EL (cell line): ENCODE results near the gene CXCR1.
A peak's percentile ranks its signal among the peaks of the same experiment; 100 is the strongest.
"Not testable (repeated sequence)": the region's sequence is repeated elsewhere in the genome, so short reads cannot be mapped to it uniquely, and the experiment has no call there.

Source experiments
- DNase-seq: peaks from one replicate; pipeline ENCODE4 v3.0.0-alpha.2; 2016

CXCR1 gene

DNA sequence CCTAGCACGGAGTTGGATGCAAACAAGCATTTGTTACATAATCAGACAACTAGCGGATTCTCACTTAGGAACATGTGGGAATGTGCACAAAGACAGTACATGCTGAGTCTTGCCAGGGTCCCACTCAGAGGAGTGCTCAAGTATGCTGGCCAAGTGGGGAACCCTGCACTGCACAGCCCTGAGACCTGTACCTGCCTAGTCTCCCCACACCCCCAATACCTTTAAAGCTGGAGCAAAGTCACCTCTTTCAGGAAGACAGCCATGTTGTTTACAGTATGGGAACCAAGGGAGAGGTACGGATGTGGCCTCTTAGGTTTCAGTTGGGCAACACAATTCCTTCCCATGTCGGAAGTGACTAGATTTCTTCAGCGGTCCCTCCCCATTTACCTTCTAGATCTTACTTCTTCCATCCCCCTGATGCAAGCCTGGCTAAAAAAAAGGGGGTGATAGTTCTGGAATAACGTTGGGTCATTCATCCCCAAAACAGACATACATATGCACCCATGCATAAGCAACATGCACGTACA lies 10.7 kb downstream of the CXCR1 start:
- DNase-seq, result no peak

DNA sequence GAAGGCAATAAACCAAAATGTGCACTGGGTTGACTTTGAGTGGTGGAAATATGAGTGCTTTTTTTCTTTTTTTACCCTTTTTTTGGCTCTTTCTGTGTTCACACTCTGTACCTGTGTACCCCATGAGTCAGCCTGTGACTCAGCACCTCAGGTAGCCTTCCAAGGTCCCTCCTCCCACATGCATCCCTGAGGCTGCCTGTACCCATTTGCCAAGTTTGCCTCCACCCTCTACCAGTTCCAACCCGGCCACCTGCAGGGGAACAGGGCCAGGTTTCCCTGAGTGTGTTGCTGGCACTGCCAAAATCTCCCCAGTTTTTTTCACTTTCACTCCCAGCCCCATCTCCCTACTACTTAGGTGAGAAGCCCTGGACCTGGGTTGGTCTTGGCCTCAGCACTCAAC lies 14.0 kb downstream of the CXCR1 start:
- DNase-seq, result no peak

DNA sequence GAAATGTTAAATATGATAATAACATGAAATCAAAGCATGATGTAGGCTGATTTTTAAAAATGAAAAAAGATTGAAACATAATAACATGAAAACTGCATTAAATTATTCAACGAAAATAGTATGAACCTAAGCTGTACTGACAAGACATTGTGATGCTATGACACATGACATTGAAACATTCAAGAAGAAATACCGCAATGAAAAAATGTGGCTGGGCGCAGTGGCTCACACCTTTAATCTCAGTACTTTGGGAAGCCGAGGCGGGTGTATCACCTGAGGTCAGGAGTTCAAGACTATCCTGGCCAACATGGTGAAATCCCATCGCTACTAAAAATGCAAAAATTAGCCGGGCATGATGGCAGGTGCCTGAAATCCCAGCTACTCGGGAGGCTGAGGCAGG lies 14.6 kb downstream of the CXCR1 start:
- no peak for DNase-seq

DNA sequence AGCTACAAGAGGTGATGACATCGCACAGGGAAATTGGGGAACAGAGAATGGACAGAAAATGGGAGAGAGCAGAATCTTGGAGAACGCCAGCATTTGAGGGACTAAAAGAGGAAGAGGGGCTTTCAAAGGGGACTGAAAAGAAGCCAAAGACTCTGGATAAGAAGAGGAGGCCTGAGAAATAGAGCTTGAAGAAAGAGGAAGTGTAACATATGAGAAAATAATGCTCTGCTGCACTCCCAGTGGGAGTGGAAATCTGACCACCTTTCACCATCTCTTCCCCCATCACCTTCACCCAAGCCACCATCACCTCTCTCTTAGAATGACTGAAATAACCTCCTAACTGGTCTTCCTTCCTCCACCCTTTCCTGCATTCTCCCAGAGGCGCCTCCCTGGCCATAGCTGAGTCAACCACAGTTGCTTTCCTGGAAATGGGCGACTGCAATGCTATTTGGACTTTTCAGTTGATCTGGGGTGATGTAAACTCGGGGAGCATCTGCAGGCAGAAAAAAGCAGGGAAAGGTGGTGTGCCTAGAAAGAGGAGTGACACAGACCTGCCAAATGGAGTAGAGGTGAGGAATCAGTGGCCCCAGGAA lies 16.8 kb downstream of the CXCR1 start:
- no peak for DNase-seq

DNA sequence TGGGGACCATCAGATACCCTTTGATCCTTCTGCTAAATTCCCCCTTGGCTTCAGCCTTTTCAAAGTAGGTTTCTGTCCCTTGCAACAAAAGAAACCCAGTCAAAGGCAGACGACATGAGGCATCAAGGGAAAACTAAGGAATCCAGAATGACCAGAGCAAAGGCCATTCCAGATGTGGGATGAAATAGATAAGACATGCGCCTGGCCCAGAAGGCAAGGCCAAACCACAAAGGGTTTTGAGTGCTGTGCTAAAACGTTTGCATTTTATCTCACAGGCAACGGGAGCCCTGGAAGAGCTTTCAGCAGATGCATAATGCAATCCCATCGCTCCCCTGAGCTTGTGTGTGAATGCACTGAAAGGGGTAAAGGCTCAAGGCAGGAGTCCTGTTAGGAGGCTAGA lies 17.7 kb downstream of the CXCR1 start:
- DNase-seq, result no peak

DNA sequence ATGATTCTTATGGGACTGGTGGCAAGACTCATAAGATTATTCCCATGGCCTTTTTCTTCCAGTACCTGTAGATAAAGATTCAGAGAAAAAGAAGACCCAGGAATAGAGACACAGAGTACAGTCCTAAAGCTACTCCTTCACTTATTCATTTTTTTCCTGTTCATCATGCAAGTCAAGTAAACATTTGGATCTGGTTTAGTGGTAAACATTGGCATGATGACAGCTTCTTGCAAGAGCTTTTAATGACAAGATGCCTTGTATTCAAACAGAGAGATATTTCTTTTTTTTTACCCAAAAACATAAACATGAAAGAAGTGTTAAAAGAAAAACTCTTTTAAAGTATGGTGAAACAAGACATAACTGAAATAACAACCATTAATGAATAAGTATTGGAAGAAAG lies 20.7 kb downstream of the CXCR1 start:
- no peak for DNase-seq

DNA sequence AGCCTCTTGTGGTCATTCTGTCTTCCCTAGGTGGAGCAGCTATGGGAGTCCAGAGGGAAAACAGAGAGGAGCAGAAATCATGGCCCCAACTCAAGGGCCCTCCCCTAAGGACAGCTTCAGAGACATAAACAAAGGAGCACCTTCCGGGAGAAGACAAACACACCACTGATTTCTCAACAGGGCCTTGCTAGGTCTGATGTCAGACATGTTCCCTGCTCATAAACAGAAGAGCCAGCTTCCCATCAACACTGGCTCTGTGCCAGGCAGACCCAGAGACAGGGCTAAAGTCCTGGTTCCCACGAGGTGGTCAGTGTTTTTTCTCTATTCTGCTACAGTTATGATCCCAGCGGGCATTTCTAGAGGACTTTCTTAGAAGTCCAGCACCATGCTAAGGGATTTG lies 21.6 kb downstream of the CXCR1 start:
- no peak for DNase-seq

DNA sequence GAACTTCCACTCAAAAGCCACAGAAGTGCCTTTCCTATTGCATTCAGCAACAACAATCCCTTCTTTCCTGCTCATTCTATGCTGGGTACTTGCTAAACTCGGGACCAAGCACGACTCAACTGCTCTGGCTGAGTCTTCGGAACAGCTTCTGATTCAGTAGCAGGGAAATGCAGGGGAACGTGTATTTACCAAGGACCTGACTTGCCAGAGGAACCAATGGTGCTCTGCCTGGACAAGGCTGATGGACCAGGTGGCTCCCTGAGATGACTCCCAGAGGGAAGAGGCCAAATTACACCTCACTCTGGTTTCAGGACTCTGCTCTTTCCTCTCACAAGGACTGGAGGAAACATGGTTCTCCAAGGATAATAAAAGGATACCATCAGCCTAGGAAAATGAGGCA lies 28.7 kb downstream of the CXCR1 start:
- DNase-seq, result no peak

DNA sequence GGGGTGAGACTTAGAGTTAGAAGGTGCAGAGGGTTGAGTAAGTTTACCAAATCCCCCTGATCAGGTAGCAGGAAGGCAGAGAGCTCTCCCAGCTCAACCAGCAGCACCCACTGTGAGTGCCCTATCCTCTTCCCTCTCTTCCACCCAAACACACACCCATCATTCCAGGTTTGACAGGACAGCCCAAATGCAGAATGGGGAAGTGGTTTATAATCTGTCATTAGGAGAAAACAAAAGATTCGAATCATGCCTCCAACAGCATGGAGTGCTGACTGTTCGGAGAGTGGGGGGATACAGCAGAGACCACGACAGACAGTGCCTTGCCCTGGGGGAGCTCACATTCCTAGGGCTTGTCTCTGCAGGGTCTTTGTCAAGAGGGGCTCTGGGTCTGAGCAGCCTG lies 29.2 kb downstream of the CXCR1 start:
- no peak for DNase-seq

DNA sequence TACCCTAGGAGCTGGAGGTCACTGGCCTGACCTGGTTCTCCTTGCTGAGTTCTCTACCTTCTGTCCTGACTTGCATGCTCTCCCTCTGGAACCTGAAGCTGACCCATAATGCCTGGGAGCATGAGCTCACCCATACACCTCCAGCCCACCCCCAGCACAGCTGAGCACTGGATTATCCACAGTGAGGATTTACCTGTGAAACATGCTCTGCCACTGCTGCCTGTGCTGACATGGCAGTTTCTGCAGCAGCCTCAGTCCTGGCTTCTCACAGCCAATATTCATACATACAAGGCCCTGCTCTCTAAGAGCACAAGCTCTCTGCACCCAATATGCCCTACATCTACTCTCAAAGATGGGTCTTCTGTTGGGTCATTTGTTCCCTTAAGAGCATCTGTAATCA lies 35.9 kb downstream of the CXCR1 start:
- DNase-seq, result no peak

DNA sequence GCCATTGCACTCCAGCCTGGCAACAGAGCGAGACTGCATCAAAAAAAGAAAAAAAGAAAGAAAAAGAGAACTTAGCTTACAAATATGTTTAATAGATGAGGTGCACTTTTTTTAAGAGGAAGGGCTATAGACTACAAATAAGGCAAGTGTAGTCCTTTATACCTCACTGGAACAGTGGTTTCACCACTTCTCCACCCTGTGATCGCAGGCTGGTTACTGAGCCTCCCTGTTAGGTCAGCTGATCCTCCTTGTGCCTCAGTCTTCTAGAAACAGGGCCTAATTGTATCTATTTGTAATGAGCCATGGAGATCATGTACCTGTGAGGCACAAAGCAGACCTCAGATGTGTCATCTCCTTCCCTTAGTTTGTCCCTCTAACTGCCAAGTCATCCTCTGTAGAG lies 36.4 kb downstream of the CXCR1 start:
- no peak for DNase-seq

DNA sequence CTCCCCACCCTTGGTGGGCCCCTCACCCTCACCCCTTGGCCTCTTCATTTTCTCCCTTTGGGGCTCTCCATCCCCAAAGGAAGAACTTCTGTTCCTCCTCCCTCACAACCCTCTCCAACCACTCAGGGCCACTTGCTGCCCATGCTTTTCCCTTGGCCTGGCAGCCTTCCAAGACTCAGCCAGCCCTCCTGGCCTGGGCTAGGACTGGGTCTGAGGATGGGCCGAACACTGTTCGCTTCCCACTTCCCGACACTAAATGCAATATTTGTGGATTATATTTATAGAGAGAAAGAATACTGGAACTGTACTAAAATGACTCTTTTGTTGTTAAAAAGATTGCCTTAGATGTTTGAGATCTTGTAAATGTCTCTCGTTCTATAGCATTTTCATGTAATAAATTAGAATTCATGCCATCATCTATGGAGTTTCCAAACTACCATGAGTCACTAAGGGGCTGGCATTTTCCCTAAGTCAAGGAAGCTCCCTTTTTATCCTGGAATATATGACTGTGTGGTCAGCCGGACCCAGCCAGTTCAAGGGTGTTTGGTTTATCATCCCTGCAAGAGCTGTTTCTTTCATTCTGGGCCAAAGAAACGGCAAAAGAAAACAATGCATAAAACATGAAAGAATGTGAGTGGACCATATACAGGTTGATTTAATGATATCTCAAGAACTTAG lies 37.2 kb downstream of the CXCR1 start:
- DNase-seq, result peak; percentile 5

DNA sequence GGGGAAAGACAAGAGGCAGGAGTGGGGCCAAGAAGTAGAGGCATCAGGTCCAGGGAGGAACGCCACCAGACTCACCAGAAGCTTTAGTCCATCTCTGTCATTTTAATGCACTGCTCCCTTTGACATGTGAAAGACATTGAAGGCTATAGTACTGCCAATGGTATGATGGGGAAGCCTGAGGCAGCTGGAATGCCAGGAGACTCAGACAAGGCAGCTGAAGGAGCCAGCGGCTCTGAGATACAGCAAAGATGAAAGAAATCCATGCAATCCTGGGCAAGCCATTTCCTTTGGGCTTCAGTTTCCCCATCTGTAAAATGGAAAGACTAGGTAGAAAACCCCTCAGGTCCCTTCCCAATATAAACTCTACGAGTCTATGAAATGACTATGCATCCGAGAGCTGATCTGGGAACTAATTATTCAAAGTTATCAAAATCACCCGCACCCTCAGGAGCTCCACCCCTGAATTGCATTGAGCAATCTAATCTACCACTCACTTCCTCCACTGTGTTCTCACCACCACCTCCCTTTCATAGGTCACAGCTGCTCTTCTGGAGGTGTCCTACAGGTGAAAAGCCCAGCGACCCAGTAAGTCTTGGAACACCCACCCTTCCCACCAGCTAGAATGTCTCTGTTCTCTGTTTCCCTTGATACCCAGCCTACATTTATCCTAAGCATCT lies 37.8 kb downstream of the CXCR1 start:
- no peak for DNase-seq

DNA sequence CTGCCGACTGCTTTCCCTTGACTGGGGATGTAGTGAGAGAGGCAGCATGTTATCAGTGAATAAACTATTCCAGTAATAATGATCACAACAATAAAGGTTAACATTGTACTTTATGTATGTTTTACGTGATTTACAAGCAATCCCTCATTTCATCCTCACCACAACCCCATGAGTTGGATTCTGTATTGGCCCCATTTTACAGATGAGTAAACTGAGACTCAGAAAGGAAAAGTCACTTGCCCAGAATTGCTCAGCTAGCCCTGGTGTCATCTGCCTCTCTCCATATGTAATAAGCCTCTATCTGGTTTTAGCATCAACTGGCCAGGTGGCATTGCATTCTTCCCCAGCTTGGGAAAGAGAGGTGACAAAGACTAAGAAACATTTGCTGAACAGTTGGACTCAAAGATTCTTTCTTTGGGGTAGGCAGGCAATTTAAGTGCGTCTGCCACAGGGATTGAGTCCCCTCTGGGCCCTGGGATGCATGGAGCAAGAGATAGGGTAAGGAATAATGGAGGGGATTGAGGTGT lies 38.8 kb downstream of the CXCR1 start:
- no peak for DNase-seq

DNA sequence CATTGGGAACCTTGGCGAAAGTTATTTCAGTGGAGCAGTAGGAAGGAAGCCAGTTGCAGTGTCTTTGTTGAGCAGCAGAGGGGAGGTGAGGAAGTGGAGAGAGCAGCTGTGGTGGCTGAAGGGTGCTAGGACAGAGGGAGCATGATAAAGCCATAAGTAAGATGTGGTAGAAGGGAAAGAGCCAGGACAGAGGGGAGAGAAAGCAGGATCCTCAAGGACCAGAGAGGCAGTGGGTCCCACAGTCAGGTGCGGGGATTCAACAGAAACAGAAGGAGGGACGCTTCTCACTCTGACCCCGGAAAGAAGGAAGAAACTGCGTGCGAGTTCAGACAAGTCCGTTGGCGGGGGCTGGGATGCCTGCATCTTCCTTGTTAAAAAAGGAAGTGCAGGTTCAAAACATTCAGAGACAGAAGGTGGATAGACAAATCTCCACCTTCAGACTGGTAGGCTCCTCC lies 41.1 kb downstream of the CXCR1 start, which contains the start of gene CXCR2:
Gene CXCR2 (plus strand): TSS at position 403 of the 455 bp plus-strand sequence. CDS start 8,774 bp downstream, outside the sequence.
- no peak for DNase-seq

DNA sequence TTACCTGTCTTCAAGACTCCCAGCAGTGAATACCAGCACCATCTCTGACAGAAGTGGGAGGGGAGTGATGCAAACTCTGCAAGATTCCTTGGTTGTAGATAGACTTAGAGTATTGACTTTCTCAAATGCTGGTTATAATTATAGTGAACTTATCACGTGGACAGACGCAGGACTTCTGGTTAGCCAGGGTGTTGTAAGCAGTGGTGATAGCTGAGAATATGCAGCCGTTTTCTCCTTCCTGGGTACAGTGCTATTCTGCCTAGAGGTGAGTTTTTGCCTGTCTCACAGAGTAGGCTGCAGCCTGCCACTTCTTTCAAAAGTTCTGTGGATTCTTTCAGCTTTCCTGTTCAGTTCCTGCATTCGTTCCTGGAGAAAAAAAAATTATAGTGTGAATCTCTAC lies 41.7 kb downstream of the CXCR1 start:
- DNase-seq, result no peak

DNA sequence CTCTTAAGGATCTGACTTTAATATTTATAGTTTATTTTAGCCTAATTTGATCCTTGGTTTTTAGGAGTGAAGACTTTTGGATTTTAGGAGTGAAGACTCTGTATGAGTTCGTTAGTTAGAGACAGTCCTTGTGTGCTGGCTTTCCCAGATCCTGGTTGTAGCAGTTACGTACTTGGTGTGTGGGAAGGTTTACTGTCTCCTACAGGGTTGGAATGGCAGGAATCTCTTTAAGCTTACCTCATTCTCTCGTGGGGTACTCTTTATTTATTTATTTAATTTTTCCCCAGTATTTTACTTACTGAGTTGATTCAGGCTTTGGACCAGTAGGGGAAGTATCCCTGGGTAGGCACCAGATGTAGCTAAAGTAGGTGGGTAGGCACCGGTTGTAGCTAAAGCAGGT lies 42.8 kb downstream of the CXCR1 start:
- no peak for DNase-seq

DNA sequence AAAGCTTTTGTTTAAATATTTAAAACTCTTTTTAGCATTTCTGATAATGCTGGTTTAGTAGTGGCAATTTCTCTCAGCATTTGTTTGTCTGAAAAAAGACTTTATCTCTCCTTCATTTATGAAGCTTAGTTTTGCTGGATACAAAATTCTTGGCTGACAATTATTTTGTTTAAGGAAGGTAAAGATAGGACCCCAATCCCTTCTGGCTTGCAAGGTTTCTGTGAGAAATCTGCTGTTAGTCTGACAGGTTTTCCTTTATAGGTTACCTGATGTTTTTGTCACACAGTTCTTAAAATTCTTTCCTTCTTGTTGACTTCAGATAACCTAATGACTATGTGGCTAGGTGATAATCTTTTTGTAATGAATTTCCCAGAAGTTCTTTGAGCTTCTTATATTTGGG lies 44.5 kb downstream of the CXCR1 start:
- not testable (repeated sequence) for DNase-seq

DNA sequence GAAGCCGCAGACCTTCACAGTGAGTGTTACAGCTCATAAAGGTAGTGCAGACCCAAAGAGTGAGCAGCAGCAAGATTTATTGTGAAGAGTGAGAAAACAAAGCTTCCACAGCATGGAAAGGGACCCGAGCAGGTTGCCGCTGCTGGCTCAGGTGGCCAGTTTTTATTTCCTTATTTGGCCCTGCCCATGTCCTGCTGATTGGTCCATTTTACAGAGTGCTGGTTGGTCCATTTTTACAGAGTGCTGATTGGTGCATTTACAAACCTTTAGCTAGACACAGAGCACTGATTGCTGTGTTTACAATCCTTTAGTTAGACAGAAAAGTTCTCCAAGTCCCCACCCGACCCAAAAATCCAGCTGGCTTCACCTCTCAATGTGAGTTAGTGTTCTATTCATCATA lies 45.0 kb downstream of the CXCR1 start:
- DNase-seq, result not testable (repeated sequence)
